HG03060 (cell line): ENCODE data around the gene PHF21B.
"Not testable (repeated sequence)": the region's sequence is repeated elsewhere in the genome, so short reads cannot be mapped to it uniquely, and the experiment has no call there.

Experiments used
- ATAC-seq: cut with Tn5 transposase; IDR thresholded peaks from one replicate; pipeline ENCODE4 v1.9.1; 2021; ENCODE audit warnings: low read depth, moderate number of reproducible peaks; ENCODE audit not compliant: unreplicated experiment

PHF21B gene

GRCh38 chr22:45009606-45010531 lies at the start of gene PHF21B:
Gene PHF21B, minus strand, starts transcription at chr22:45010005. Its CDS starts 456 bp downstream, at chr22:45009549.
- no peak for ATAC-seq

GRCh38 chr22:45059296-45059695 lies 49.5 kb upstream of the PHF21B start:
- no peak for ATAC-seq

DNA sequence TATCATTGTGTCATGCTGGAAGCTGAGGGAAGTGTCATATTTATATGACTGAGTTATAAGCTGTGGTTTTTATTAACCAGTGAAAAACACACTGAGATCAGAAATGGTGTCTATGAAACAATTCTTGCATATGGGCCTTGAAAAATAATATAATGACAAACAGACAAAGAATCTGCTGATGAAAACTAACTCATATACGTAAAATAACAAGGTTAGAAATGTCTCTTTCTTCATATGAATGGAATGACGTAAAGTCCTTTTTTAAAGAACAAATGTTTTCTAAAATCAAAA lies 48.8 kb upstream of the PHF21B start:
- no peak for ATAC-seq

DNA sequence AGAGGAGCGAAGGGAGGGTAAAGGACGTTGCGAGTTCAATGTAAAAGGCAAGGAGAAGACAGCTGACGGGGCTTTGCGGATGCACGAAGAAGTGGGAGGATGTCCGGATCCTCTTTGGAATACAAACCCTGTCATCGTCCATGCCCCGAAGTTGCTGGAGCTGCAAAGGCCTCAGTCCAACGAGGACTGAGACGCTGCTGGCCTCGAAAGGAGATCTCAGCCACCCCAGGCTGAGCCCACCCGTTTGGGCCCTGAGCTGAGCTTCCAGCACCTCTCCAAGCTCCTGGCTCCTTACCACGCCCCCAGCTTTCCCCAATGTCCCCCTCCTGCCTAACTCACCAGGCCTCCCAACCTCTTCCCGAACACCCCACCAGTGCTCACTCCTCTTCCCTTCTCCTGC lies 46.1 kb upstream of the PHF21B start:
- no peak for ATAC-seq

DNA sequence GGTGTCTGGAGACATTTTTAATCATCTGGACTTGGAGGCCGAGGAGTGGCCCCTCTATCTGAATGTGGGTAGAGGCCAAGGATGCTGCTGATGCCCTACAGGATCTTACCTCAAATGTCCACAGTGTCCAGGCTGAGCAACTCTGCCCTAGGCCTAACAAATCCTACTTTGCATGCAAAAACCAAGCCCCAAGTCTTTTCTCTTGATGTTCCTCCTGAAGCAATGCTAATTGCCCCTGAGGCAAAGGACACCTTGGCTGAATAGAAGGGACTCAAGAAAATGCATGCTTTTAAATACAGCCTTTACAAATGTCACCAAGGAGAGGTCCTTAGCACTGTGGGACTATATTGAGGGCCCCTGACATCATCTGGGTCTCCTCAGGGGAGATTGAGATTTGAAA lies 43.8 kb upstream of the PHF21B start:
- no peak for ATAC-seq

GRCh38 chr22:45053094-45053493 lies 43.3 kb upstream of the PHF21B start:
- no peak for ATAC-seq

DNA sequence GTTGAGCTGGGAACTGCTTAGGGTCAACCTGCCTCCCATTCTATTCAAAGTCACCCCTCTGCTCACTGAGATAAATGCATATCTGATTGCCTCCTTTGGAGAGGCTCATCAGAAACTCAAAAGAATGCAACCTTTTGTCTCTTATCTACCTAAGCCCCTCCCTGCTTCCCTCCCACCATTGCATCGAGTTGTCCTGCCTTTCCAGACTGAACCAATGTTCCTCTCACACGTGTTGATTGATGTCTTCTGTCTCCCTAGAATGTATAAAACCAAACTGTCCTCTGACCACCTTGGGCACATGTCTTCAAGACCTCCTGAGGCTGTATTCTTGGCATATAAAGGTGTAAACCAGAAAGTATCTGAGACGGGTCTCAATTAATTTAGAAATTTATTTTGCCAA lies 42.9 kb upstream of the PHF21B start:
- ATAC-seq, result not testable (repeated sequence)

- no peak for ATAC-seq
These were observed 42.1 kb upstream of the PHF21B start for GRCh38 chr22:45051946-45052345.

GRCh38 chr22:45051419-45051818 lies 41.6 kb upstream of the PHF21B start:
- ATAC-seq, result no peak

DNA sequence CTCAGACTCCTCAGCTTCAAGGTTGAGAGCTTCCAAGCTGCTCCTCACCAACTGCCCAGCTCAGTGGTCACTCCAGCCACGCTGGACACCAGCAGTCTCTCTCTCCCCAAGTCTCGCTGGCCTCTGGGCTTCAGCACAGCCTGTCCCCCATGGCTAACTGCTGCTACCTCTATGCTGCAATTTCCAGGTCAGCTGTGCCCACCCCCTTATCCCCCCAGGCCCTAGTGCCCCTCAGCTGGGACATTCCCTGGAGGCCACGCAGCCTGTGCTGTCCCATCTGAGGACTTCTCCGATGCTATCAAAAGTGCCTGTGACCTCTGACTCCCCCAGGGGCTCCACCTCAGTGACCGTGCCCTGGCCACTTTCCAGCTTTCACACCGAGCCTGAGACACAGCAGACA lies 37.5 kb upstream of the PHF21B start:
- ATAC-seq, result no peak

- ATAC-seq, result no peak
These were observed 35.4 kb upstream of the PHF21B start for GRCh38 chr22:45045208-45045607.

DNA sequence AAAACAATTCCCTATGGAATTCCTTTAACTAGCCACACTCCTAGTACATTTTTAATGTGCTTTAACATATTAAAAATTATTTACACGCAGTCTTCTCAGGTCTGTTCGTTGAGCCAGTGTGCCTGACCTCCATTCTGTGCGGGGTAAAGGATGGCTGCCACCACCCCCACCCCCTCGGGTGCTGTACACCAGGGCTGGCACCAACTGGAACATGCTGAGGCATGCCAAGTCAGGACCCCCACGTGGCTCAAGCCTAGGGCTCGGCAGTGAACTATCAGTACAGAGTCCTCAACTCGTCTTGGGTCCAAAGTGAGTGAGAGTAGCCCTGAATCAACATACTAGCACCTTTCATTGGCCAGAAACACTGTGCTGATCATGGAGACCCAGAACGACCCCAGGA lies 32.5 kb upstream of the PHF21B start:
- ATAC-seq, result no peak

GRCh38 chr22:45039133-45039532 lies 29.3 kb upstream of the PHF21B start:
- ATAC-seq, result no peak

DNA sequence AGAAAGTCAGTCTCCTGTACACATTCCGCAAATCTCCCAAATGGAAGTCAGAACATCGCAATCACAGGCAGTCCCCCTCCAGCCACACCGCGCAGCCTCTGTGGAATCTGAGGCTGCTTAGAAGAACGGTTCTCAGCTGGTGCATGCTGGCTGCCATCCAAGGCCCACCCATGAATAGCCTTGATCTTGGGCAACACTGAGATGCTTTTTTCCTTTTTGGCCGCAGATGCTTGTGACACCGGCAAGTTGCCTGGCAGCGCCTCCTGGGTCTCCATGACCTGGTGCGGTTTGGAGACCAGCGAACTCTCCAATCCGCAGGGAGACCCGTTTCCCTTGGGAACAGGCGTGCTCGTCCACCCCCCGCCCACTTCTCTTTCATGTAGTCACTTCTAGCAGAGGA lies 26.3 kb upstream of the PHF21B start:
- no peak for ATAC-seq

DNA sequence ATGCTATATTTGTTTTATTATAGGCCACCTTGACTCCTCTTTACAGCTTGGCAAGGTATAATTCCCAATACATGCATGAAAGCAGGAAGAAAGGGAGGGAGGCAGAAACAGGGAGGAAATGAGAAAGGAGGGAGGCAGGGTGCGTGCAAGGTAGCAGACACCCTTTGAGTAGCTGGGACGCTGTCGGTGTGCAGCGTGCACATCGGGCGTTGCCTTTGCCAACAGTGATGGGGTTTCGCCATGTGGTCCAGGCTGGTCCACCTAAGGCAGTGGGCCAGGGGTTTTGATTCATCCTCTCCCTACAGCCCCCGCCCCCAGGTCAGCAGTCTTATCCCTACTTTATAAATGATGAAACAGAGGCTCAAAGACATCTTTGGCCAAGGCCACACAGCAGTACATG lies 25.0 kb upstream of the PHF21B start:
- no peak for ATAC-seq

DNA sequence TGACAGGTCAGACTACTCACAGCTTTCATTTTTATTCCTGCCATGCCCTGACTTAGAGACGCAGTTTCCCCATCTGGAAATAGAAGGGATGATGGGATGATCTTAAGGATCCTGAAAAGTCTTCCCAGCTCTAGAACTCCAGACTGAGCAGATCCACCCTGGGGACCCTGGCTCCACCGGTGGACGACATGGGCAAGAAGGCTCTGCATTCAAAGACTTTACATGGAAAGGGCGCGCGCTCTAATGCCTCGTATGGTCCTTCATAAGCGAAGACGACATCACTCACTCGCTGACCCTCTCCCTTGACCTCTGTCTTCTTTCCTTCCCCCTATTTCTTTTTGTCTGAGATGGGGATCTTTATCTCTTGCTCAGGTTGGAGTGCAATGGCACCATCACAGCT lies 24.4 kb upstream of the PHF21B start:
- ATAC-seq, result no peak

- no peak for ATAC-seq
These were observed 23.3 kb upstream of the PHF21B start for GRCh38 chr22:45033136-45033535.

DNA sequence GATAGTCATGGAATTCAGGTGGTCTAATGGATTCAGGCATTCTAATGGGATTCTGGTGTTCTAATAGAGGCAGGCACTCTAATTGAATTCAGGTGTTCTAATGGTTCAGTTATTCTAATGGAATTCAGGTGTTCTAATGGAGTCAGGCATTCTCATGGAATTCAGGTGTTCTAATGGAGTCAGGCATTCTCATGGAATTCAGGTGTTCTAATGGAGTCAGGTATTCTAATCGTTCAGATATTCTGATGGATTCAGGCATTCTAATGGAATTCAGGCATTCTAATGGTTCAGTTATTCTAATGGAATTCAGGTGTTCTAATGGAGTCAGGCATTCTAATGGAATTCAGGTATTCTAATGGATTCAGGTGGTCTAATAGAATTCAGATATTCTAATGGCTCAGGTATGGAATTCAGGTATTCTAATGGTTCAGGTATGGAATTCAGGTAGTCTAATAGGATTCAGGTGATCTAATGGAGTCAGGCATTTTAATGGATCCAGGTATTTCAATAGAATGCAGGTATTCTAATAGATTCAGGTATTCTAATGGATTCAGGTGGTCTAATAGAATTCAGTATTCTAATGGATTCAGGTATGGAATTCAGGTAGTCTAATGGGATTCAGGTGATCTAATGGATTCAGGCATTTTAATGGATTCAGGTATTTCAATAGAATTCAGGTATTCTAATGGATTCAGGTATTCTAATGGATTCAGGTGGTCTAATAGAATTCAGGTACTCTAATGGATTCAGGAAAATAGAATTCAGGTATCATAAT lies 22.0 kb upstream of the PHF21B start:
- ATAC-seq, result no peak

GRCh38 chr22:45029501-45029900 lies 19.7 kb upstream of the PHF21B start:
- ATAC-seq, result no peak

DNA sequence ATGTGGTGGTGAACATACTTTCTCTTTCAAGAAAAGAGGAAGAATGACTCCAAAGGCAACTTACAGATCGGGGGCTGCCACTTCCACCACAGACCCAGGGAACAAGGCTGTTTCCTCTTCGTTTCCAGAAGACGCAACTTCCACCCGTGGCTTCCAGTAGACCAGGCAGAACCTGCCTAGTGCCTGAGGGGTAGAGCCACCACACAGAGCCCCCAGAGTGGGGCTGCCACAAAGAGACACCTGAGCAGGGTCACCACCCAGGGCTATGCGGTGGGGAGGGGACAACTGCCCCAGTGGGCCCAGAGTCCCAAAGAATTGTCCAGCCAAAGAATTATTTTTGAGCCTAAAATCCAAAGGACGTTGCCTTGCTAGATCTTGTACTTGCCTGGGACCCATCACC lies 16.7 kb upstream of the PHF21B start:
- no peak for ATAC-seq

DNA sequence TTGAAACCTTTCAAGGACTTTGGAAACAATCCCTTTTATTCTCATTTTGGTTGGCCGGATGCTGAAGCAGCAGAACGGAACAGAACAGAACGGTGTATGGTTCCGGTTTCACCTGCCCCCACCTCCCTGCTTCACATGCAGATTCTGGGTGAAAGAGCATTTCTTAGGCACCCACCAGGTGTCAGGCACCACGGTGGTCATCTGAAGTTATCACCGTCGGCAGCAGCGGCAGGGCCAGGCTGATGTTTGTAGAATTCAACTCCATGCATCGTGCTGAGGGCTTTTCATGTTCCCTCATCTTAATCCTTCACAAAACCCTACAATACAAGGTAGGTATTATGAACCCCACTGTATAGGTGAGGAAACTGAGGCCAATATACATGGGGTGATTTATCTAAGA lies 13.6 kb upstream of the PHF21B start:
- no peak for ATAC-seq
